ENCODE measurements around the gene EPHB6.

Gene EPHB6

DNA sequence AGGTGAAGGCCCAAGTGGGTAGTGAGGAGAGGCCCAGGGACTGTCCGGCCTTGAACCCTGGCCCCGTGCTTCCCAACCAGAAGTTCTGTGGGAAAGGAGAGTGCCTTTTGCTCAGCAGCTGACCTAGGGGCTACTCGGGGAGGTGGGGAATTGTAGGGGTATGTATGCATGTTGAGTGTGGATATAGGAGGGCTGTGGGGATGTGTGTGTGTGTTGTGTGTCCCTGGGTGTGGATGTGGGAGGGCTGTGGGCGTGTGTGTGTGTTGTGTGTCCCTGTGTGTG, 12.2 kb downstream of the EPHB6 start:
- DNase-seq: no peak

DNA sequence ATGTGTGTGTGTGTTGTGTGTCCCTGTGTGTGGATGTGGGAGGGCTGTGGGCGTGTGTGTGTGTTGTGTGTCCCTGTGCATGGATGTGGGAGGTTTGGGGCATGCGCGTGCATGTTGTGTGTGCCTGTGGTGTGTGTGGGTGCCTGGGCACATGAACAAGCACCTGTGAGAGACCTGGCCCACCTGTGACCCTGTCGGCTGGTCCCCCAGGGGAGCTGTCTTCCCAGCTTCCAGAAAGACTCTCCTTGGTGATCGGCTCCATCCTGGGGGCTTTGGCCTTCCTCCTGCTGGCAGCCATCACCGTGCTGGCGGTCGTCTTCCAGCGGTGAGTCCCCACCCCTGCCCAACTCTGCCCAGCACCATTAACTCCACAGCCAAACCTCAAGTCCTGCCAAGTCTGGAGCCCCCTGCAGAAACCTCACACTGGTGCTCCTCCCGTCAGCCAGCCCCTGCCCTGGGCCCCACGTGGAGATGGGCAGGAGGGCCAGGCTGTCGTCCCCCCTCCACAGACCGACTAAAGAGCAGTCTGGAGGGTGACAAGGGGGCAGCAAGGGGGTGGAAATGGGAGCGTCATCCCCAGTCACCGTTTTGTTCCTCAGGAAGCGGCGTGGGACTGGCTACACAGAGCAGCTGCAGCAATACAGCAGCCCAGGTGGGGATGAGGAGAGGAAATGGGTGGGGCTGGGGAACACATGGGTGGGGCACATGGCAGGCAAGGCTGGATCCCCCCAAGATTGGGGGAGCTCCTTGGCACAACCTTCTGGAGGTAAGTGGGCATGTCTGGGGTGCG, 12.7 kb downstream of the EPHB6 start:
- DNase-seq: no peak

- DNase-seq: no peak
These were observed 13.5 kb downstream of the EPHB6 start for GRCh38 chr7:142868188-142868985.

GRCh38 chr7:142868986-142869415, 14.1 kb downstream of the EPHB6 start:
- DNase-seq: no peak

- DNase-seq: no peak
These were observed 14.6 kb downstream of the EPHB6 start for GRCh38 chr7:142869434-142869833.

- no peak for DNase-seq
These were observed 15.3 kb downstream of the EPHB6 start for GRCh38 chr7:142870147-142870559.

- DNase-seq: no peak
These were observed 15.8 kb downstream of the EPHB6 start for GRCh38 chr7:142870566-142871259.

DNA sequence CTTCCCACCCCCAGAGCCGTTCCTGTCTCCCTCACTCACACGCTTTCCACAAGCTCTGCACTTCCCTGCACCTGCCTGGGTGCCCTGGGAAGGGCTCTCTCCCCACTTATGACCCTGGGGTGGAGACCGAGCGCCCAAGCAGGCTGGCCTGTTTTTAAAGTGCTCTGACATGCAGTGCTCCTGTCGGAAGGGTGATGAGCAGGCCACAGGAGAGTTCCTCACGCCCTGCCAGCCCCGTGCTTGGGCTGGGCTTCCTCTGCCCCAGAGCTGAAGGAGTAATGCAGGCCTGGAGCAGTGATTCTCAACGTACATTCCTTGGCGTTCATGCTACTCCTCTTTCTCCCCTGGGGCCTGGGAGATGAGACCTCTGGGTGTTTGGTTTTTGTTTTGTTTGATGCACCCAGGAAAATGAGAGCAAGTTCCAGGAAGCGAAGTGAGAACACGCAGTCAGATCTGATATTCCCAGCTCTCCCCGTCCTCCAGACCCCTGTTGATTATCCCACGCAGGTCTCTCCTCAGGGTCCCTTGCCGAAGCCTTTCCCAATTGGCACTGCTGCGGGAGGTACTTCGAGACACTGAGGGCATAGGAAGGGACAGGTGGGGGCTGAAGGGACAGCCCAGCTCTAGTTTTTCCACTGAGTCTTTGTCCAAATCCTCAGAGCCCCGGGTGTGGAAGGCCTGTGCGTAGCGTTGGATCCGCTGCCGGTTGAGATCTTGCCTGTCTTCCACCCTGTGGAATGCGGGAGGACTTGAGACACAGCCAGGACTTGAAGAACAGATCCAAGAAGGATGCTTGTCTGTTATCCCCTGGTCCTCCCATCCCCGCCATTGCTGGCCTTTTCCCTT, 16.6 kb downstream of the EPHB6 start:
- DNase-seq: no peak

DNA sequence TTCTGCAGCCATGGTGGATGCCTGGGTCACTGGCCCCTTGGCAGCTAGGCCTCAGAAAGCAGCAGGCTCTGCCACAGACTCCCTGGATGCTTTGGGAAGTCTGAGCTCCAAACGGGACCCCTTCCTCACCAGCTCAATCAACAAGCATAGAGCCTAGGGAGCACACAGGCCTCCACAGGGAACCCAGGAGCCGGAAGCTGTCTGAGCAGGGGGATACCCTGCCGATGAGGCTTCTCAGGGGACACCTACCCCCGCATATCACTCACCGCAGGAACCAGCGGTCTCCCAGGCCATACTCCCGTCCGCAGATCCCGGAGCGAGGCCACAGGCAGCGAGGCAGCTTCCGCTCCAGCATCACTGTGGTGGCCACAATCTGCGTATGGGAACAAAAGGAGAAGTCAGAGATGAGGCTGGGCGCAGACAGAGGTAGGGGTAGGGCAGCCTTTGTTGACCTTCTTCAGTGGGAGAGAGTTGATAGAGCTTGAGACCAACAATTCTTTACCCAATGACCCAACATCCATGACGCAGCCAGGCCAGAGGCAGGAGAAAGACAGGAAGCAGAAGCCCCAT, 17.3 kb downstream of the EPHB6 start:
- no peak for DNase-seq

DNA sequence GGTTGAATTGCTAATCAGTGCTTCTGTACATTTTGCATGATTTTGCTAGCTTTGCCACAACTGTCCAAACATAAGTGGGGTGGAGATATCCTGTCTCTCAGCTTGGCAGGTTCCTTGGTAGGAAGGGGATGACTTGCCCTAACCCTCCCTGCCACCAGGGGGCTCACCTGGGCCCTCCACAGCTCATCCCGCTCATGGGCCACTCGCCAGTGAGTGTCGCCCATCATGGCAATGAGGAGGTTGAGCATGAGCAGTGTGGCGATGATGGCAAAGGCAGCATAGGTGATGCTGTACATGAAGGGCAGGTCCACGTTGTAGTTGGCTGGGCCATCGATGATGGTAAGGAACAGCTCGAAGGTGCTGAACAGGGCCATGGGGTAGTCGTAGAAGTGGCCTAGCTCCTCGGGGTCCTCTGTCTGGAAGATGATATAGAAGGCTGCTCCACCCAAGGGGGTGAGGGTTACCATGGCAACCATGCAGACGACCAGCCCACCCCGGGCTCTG, 18.5 kb downstream of the EPHB6 start:
- DNase-seq: peak; percentile 69

GRCh38 chr7:142873871-142874270, 19.0 kb downstream of the EPHB6 start:
- peak; percentile 16 for DNase-seq

DNA sequence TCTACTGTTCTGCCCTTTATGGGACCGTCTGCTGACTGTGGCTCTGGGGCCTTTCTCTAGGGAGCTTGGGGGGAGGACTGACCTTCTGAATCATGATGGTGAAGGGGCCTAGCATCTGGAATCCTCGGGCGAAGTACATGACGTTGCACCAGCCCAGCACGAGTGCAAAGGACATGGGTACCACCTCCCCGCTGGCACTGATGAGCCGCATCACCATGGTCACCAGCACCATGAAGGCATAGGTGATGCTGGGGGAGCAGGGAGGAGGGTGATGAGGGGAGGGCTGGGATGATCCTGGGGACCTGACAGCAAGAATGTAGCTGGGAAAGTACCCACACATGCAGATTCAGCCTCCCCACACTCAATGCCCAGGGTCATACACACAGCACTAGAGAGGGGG, 19.5 kb downstream of the EPHB6 start:
- DNase-seq: peak; percentile 36

GRCh38 chr7:142874837-142875236, 20.0 kb downstream of the EPHB6 start:
- DNase-seq: peak; percentile 9

DNA sequence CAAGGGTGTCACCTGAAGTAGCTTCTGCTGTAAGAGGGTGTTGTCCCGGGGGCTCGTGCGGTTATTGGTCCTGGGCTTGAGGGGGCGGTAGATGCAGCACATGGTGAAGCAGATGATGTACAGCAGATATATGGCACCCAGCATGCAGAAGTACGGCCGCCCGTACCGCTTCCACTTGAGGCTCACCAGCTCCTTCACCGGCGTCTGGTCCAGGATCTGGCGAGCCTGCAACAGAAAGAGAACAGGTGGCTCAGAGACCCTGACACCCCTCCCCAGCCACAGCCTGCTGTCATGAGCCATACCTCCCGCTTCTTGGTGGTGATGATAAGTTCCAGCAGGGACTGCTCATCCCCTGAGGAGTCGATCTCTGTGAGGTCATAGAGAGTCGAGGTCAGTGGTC, 20.6 kb downstream of the EPHB6 start:
- DNase-seq: peak; percentile 61

GRCh38 chr7:142876236-142876960, 21.5 kb downstream of the EPHB6 start:
- DNase-seq: peak; percentile 52

DNA sequence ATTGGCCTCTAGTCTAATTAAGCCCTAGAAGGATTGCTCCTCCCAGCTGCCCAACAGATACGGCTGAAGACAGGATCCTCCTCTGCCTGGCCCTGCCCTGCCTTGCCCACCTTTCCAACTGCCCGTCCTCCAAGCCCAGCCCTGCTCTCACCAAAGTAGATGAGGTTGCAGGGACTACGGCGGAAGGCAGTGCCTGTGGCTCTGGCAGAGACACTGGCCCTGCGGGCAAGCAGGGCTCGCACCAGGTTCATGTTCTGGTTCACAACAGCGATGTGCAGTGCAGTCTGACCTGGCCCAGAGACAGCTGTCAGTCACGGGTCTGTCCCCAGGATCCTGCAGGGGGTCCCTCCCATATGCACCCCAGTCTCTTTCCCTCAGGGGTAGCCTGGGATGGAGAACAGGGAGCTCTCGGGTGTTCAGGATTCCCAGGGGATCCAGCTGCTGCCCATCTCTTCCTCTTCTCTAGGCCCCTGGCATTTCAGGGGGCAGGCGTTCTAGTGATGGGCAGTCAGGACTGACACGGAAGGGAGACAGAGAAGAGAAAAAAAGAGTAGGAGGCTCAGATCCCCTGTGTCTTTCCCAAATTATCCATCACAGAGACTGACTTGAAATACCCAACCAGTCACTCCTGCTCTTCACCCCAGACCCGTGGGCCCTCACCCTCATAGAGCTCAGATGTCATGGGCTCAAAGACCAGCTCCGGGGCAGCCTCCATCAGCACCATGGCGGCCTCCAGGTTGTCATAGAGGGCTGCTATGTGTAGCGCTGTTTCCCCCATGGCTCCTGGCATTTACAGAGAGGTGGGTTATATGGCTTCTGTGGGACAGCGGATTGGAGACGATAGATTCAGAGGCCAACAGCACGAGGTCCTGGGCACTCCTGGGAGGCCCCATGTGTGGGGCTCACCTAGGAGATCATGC, 22.4 kb downstream of the EPHB6 start:
- peak; percentile 42 for DNase-seq

DNA sequence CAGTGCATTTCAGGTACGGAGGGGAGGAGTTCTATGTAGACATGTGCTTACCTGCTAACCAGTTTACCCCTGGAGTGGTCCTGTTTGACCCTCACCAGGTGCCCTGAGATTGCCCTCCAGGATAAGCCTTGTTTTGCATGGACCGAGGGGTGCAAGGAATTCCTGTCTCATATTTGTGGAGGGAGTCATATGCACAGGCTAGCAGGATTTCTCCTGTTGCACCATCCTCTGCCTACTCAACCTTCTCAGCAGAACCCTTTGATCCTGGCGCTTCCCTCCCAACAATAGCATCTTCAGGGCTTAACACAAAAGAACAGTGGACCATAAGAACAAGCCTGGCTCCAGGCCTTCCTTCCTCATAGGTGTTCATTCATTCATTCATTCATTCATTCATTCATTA, 23.4 kb downstream of the EPHB6 start:
- DNase-seq: peak; percentile 28

- DNase-seq: no peak
These were observed 24.2 kb downstream of the EPHB6 start for GRCh38 chr7:142879060-142879459.

- DNase-seq: peak; percentile 76
These were observed 26.1 kb downstream of the EPHB6 start for GRCh38 chr7:142880876-142881505.
